GM19468 (cell line): ENCODE results near the gene SCN4A.

Experiments
- ATAC-seq: cut with Tn5 transposase; IDR thresholded peaks from one replicate; pipeline ENCODE4 v1.9.1; 2021; ENCODE audit warnings: mild to moderate bottlenecking, moderate library complexity, moderate number of reproducible peaks; ENCODE audit not compliant: unreplicated experiment; ENCODE audit errors: extremely low read depth

The SCN4A gene

DNA sequence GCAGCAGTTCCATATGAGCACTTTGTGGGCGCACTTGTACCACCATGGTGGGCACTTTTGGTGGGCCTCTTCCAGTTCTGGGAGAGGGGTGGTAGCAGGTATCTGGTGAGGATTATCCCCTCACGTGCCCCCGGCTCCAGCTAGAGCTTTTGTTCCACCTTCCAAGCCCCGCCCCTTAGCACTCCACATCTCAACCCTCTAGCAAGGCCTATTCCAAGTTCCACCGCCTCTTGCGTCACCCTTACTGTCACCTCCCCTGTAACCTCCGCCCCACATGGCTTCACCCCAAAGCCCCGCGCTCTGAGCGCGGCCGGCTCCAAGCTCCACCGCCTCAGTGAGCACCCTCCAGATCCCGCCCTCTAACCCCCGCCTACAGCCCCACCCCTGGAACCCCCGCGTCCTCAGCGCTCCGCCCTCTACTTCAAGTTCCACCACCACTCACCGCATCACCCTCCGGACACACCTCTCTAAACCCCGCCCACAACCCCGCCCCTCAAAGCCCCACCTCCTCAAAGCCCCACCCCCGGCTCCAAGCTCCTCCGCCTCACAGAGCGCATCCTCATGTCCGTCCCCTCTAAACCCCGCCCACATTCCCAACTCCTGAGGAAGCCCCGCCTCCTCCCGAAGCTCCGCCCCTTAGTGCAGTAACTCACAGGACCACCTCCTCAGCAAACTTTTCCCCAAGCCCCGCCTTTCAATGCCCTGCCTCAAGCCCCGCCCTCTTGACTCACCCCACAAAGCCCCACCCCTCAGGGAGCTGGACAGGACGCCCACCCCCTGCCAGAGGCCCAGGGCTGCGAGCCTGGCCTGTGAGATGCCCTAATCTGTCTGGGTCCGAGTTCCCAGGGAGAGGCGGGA lies 11.1 kb downstream of the SCN4A start:
- no peak for ATAC-seq

DNA sequence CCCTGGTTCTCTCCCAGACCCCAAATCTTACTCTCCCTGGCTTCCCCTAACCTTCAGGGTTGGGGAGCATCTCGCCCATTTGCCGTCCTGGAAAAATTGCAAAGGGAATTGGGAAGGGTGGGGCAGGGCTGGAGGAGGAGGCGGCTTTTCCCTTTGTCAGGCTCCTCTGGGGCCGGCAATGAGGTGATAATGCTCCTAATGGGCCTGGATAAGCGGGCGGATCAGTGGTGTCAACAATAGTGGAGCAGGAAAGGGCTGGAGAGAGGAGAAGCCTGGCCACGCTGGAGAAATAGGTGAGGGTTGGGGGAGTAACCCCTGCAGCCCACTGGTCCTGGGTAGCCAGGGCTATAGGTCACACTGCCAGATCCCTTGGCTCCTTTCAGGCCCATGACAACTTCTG lies 12.3 kb downstream of the SCN4A start:
- ATAC-seq = no peak

DNA sequence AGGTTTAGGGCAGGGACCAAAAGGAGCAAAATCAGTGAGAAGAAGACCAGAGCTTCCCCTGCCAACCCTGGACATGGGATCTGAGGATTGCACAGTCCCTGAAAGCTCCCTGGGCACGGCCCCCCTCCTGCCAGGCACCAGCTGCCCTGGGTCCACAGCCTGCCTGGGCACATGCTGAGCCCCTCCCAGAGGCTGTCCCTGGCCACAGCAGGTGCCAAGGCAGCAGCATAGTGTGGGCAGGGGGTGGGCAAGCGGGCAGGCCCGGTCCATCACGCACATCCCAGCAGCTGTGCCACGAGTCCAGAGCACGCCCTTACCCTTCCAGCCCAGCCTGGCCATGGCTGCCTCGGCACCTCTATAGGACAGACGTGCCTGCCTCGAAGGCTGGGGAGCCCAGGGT lies 12.7 kb downstream of the SCN4A start:
- ATAC-seq = no peak

DNA sequence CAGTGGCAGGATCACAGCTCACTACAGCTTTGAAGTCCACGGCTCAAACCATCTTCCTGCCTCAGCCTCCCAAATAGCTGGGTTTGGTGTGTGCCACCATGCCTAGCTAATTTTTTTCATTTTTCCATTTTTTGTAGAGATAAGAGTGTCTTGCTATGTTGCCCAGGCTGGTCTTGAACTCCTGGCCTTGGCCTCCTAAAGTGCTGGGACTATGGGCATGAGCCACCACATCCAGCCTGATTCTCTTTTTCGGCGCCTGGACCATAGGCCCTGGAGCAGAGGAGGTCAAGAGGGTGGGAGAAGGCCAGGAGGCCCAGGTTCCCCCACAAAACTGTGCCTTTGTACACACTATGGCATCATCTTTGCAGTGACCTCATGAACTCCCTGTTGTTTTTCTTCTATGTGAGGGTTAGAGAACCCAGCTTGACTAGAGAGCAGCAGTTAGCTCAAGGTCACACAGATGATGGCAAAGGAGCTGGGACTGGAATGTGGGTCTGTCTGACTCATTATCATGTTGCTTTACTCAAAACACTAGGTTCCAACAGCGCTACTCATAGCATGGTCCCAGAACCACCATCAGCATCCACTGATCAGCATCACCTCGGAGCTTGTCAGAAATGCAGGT lies 16.3 kb downstream of the SCN4A start:
- ATAC-seq = no peak

DNA sequence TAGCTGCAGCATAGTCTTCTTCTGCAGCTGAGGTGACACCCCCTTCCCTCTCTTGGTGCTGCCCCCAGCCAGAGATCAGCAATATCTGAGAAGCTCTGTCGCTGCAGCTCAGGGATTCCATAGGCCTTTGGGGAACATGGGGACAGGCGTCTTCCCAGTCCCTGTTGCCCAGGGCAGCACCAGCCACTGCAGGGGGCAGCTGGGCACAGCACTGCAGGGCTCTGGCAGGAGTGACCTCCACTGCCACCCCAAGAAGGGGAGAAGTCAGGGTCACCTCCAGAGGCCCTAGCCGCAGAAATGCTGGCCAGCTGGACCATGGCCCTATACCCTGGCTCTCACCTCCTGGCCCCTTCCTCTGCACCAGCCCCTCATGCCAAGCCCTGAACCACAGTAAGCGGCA lies 16.9 kb downstream of the SCN4A start:
- no peak for ATAC-seq

DNA sequence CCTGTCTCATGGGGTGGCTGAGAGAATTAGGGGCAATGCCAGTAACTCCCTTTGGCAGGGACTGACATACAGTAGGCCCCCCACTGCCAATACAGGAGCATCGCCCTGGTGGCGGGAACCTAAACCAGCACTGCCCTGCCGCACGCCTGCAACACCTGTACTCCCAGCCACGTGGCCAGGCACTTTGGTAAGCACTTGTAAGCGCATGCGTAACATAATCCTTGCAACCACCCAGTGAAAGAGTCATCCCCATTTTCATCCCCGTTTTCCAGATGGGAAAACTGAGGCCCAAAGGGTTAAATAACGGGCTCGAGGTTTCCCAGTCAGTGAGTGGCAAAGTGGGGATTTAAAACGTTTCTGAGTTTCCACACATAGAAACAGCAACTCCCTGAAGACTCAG lies 17.5 kb downstream of the SCN4A start:
- no peak for ATAC-seq

DNA sequence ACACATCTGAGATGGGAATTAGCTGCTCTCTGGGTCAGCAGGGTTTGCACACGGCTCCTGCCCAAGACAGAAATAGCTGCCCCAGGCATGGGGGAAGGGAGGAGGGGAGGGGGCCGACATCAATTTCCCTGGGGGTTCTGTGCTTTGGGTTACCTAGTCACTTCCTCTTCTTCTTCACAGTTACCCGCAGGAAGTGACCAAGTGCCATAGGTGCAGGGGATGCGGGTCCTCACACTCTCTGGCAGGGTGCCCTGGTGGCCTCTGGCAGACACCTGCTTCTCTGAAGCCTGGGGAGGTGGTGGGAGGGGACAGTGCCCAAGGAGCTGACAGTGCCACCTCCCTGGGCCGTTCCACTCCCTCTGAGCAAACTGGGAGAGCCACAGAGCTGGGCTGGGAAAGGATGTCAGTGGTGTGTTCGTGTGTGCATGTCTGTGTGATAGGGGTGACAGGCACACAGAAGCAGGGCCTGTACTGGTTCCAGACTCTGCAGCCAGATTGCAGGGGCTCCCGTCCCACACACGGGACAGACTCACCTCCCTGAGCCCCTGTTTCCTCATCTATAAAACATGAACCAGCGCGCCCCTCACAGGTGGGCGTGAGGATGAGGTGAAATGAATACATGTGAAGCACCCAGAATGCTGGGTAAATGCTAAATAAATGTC lies 18.2 kb downstream of the SCN4A start:
- ATAC-seq = no peak

DNA sequence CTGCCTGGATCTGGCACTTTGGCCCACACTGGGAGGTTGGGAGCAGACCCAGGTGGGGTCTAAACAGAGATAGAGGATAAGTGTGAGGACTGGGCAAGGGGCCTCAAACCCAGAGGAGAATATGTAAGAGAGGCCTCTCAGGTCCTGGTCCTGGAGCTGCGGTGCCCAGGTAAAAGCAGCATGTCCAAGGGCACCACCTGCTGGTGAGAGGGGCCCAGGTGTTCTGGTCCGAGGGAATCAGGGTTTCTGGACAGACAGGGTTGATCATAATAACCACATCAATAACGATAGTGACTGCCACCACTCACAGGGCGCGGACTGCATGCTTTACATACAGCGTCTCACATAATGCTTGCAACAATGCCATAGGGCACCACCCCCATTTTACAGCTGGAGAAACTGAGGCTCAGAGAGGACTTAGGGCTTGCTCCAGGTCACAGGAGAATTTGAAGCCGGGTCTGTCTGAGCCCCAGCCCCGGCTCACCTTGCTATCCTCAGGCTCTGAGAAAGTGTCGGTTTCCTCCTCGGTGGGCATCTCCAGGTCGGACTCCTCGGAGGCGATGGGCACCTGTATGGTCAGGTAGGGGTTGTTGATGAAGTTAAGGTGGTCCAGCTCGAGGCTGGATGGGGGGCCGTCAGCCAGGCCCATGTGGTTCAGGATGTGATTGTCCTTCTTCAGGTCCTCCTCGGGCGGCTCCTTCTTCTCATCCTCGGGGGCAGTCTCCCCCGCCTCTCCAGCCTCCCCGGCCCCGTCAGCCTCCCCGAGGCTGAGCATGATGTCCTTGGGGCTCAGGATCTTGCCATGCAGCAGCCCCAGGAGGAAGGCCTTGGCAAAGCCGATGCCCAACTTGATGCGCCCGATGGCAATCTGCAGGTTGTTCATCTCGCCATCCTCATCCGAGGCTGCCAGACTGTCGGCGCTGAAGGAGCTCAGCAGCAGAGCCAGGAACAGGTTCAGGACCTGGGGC lies 21.5 kb downstream of the SCN4A start:
- ATAC-seq = no peak

DNA sequence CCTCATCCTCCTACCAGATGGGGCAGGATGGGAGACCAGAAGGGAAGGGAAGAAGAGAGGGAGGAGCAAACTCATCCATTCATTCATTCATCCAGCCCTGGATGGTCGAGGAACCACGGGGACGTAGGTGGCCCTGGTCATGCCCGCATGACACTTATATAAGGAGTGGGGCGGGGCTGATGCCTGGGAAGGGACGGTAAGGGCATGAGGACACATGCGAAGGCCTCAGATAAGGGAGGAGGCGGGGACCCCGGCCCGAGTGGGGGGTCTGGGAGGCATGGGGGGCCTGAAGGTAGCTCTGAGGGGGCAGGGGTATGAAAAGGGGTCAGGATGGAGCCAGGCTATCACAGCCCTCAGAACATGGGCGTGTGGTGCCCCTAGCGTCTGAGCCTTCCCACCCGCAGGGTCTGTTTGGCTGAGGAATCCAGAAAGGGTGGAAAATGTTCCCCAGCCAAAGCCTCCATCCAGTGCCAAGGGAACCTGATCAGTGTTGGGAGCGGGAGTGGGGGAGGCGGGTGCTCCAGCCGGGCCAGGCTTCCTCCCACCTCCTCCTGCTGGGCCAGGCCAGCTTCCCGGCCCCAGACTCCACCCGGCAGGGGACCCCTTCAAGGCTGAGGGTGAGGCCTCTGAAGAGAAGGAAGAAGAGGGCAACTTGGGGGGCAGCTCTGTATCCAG lies 23.0 kb downstream of the SCN4A start:
- ATAC-seq = no peak

DNA sequence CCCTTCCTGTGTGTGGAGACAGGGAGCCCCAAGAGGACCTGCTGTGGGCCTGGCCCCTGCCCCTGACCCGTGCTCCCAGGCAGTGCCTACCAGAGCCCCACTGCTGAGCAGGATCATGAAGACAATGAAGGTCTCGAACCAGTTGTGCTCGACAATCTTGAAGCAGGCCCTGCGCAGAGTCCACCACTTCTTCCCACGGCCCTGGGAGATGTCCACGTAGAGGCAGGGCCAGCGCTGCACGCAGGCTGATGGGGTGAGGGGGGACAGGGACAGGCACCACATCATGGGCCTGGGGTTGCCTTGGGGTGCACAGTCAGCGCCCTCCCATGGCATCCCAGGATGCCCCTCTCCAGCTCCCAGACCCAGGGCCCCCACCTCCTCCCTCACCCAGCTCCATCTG lies 24.2 kb downstream of the SCN4A start:
- no peak for ATAC-seq

DNA sequence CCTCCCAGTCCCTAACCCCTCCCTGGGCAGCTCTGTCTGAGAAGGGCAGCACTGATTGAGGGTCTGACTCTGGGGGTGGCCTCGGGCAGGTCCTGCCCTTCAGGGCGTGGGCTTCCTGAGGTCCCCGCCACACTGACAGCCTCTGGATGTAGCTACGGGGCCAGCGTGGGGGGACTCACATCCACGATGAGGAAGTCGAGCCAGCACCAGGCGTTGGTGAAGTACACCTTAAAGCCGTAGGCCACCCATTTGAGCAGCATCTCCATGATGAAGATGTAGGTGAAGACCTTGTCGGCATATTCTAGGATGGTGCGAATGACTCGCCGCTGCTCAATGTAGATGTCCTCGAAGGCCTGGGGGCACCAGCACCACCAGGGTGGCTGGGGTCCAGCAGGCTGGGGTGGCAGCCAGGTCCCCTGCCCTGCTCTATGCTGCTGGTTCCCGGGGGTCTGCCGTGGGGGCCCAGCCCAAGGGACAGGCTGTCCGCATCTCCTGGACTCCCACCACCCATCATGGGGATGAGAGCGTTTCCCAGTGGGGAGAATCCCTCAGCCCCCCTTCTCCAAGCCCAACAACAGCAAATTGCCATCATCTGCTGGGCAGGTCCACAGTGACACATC lies 24.9 kb downstream of the SCN4A start:
- no peak for ATAC-seq

DNA sequence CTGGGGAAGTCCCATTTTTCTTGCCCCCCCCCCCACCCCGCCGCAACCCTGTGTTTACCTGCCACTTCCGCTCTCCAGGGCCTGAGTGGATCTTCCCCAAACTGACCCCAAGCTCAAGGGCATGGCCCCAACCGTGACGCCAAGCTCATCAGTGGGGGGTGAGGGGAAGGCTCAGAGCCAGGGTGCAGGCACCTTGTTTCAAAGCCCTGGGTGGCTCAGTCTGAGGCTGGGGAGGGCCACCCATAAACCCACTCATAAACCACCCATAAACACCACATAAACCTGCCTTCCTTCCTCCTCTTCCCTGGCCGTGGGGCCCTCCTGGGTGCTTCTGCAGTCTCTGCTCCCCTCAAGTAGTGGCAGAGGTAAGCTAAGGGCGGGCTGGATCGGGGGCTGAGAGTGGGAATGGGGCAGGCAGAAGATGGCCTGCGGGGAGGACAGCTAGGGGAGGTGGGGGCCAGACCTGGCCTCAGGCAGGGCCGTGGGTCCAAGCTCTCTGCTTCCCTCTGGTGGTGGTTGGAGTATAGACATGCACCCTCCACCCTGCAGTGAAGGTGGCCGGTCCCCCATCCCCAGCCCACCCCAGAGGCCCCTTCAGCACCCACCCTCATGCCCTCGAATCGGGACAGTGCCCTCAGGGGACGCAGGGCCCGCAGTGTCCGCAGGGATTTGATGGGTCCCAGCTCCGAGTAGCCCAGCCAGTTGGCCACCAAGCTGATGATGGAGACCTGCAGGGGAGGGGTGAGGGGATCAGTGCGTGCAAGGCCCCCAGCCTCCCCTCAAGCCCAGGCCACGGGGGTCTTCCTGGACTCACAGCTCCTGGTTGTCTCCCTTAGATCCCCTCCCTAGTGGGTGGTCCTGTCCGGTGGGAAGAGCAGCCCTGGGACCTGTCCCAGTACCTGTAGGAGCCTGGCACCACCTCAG lies 26.0 kb downstream of the SCN4A start:
- ATAC-seq = no peak

DNA sequence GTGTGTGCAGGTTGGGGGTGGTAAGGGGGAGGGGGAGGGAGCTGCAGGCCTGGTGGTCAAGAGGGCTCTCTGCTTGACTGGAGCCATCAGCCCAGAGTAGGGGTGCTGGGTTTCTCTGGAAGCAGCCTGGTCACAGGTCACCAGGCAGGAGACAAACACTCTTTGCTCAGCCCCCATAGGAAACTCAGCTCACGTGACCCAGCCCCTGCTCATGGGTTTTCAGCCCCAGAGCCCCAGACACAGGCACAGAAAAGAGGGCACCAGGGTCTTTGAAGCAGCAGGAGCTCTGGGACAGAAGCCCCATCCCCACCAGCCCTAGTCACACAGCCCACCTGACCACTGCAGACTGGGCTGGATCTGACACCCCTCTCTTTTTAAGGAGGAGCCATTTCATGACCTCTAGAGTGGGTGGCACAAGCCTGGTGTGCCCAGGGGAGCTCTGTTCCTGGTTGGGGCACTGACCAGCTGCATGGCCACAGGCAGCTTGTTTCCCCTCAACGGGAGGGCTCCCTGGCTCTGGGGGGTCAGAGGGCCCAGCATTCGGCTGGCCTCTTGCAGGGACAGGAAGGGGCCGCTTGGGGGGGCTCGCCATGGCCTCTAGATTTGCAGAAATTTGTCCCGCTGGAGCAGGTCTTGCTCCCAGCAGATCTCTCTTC lies 26.8 kb downstream of the SCN4A start:
- no peak for ATAC-seq

DNA sequence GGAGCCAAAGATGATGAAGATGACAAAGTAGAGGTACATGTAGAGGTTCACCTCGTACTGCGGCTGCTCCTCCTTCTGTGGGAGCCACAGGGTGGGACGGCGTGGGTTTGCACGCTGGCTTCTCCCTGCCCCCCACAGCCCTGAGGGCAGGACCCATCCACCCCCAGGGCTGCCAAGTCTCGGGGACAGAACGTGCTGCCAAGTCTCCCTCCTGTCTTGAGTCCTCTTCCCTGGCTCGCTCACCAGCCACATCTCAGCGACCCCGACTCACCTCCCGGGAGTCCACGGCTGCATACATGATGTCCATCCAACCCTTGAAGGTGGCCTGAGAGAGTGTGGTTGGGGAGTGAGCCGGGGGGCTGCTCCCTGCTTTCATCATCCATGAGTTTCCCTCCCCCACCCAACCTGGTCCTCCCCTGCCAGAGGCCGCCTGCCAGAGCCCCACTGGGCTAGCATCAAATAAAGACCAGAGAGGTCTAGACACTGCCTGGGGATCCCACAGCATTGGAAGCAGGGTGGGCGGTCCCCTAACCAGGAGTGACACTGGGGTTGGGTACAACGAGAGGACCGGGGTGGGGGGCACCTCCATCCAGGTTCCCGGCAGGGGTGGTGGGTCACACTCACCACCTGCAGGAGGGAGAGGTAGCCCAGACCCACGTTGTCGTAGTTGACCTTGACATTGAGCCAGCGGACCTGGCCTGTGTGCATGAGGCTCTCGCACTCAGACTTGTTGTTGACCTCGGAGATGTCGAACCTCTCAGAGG lies 27.8 kb downstream of the SCN4A start:
- no peak for ATAC-seq

DNA sequence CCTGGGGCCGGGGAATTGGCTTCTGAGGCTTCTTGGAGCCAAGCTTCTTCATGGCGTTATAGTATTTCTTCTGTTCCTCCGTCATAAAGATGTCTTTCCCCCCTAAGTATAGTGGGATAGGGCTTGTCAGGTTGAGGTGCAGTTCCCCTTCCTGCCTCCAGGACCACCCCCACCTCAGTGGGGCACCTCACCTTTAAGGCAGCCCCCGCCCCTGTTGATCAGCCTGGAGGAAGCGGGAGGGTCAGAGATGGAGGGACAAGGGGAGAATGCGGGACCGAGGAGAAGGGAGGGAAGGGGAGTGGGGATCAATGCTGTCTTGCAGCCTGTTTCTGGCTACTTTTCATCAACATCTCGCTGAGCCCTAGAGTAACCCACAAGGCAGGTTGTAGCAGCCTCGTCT lies 29.0 kb downstream of the SCN4A start:
- ATAC-seq = no peak

DNA sequence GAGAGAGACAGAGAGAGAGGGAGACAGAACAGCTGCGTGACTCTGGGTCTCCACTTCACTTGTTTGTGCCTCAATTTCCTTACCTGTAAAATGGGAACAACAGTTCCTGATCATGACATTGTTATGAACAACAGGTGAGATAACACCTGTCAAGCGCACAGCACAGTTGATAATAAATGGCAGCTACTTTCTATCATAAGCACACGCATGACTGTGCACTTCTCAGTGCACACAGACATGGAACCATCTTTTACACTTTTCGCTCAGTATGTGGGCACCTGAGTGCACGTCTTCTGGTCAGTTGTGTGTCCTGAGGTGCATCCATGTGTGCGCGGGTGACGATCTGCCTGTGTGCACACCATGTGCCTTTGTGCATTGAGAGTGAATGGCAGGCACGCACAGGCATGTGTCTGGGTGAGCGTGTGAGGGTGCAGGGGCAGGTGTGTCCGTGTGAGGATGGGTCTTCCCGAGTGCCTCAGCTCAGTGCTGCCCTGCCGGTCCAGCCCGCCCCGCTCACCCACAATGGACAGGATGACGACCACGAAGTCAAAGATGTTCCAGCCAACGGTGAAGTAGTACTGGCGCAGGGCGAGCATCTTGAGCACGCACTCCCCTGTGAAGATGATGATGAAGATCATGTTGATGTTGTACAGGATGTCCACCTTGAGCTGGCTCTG lies 30.3 kb downstream of the SCN4A start:
- no peak for ATAC-seq

DNA sequence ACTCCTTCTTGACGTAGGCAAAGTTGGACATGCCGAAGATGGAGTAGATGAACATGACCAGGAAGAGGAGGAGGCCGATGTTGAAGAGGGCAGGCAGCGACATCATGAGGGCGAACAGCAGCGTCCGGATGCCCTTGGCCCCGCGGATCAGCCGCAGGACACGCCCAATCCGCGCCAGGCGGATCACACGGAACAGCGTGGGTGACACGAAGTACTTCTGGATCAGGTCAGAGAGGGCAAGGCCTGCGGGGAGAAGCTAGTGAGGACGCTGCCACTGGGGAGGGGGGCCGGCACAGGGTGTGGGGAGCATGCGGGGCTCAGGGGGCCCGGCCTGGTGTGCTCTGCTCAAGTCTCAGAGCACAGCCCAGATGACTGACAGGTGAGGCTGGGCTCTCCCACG lies 31.0 kb downstream of the SCN4A start:
- ATAC-seq = no peak
